Body of pancreas (tissue), 4 donors: Measurements from ENCODE around the gene ZBTB20. TPM values are rescaled to one million over a fixed set of nuclear protein-coding genes. Genes with fewer than 3 reads are reported as not detected.

Experiments used
- ATAC-seq: fragments of 150-250 bp; one replicate; pipeline ENCODE4 v1.9.1; 2016
- DNase-seq, 4 donors: peaks; one replicate each; pipeline ENCODE4 v3.0.0-alpha.2; 2019
- H3K27ac ChIP-seq, 4 donors: fragments of 200-600 bp; sonication (generic); 1 replicate in 3 of 4; 2 replicates in 1 of 4; pipeline versions ENCODE4 v1.5.1 to v1.6.1; 2016 to 2019; ENCODE audit warnings: mild to moderate bottlenecking in 1 of 4, mixed read lengths in 1 of 4, moderate library complexity in 1 of 4
- H3K27me3 ChIP-seq, 2 donors: fragments of 200-600 bp; sonication (generic); one replicate each; pipeline ENCODE4 v1.6.0; 2016; ENCODE audit warnings: mild to moderate bottlenecking in 1 of 2
- H3K36me3 ChIP-seq, 2 donors: fragments of 200-600 bp; sonication (generic); replicated peaks in 1 of 2; 2 replicates each; pipeline ENCODE4 v1.5.1; 2016; ENCODE audit warnings: low read depth in 2 of 2; ENCODE audit not compliant: insufficient read depth in 1 of 2
- H3K4me1 ChIP-seq: fragments of 200-600 bp; sonication (generic); one replicate; pipeline ENCODE4 v1.6.0; 2016
- H3K4me3 ChIP-seq, 2 donors: fragments of 200-600 bp; sonication (generic); 1 replicate in 1 of 2; 2 replicates in 1 of 2; pipeline ENCODE4 v1.5.1; 2016 to 2019
- H3K9me3 ChIP-seq, 3 donors: fragments of 200-600 bp; sonication (generic); 1 replicate in 2 of 3; 2 replicates in 1 of 3; pipeline ENCODE4 v1.5.1; 2016
- POLR2A ChIP-seq, 3 donors: fragments of 450-650 bp; IDR thresholded peaks; one replicate each; pipeline ENCODE4 v1.6.1; 2016; ENCODE audit warnings: antibody characterized with exemption in 3 of 3, mild to moderate bottlenecking in 2 of 3
- WGBS, 2 donors: methylation state at CpG; one replicate each; pipeline ENCODE4 v1.1.5; 2017; 5-methylcytosine and 5-hydroxymethylcytosine counted together
- intact Hi-C: fragments of 100-400 bp; cut with DNase I; formaldehyde crosslinking; loops from one replicate; pipeline ENCODE4 v1.15.1; 2023
- total RNA-seq, 2 donors: library from RNA; depleted of rRNA; stranded (reverse); fragments of >200 nt; gene quantifications; one replicate each; pipeline ENCODE4 v1.1.0, GENCODE V29; 2016
- TF ChIP-seq, protein P1 (sequence below), 7 experiments: fragments of 450-650 bp in 4 of 7; fragments of 200-600 bp in 3 of 7; sonication (generic) in 3 of 7; IDR thresholded peaks; one replicate each; pipeline ENCODE4 v1.5.1; 2016 to 2019; ENCODE audit warnings: antibody characterized with exemption in 7 of 7

The ZBTB20 gene
- total RNA-seq, 2 donors from 2014 or later: 48.3 to 77.1 TPM

DNA sequence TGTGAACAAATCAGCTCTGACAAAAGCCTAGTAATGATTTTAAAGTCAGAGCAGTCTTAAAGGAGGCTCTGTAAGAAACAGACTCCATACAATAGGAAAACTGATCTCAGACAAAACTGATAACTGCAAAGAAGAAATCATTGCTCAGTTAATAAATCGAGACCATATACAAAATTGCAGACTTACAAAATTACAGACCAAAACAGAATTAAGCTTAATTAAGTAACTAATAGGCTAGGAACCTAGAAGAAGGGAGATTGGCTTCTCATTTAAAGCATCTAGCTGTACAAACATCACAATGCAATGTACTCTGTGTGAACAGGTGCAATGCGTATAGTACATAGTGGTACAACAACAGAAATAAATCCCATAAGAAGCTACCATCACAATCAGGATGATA, 46.3 kb downstream of the ZBTB20 start:
- H3K27ac ChIP-seq: peak overlapping the region in 3 of 4 donors; percentile 71 to 77 (median 73)
- no peak overlapping the region for H3K4me3 ChIP-seq
- intact Hi-C loops: no loop called here
- 25 to 38% methylated on average over 2 of the region's 2 CpGs for WGBS, 2 donors
- H3K27me3 ChIP-seq: no peaks in the 10 kb centered on the region
- DNase-seq (no peak), ATAC-seq (no peak)
- H3K9me3 ChIP-seq: no peaks in the 10 kb centered on the region
- no peaks in the 10 kb centered on the region for H3K36me3 ChIP-seq
- H3K4me1 ChIP-seq: peaks cover 28% of the 10 kb centered on the region
- TF ChIP-seq POLR2A (IDR thresholded peaks at IDR 0.05): no peak
- TF ChIP-seq, protein P1, sequence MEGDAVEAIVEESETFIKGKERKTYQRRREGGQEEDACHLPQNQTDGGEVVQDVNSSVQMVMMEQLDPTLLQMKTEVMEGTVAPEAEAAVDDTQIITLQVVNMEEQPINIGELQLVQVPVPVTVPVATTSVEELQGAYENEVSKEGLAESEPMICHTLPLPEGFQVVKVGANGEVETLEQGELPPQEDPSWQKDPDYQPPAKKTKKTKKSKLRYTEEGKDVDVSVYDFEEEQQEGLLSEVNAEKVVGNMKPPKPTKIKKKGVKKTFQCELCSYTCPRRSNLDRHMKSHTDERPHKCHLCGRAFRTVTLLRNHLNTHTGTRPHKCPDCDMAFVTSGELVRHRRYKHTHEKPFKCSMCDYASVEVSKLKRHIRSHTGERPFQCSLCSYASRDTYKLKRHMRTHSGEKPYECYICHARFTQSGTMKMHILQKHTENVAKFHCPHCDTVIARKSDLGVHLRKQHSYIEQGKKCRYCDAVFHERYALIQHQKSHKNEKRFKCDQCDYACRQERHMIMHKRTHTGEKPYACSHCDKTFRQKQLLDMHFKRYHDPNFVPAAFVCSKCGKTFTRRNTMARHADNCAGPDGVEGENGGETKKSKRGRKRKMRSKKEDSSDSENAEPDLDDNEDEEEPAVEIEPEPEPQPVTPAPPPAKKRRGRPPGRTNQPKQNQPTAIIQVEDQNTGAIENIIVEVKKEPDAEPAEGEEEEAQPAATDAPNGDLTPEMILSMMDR (IDR thresholded peaks at IDR 0.05): no peak

DNA sequence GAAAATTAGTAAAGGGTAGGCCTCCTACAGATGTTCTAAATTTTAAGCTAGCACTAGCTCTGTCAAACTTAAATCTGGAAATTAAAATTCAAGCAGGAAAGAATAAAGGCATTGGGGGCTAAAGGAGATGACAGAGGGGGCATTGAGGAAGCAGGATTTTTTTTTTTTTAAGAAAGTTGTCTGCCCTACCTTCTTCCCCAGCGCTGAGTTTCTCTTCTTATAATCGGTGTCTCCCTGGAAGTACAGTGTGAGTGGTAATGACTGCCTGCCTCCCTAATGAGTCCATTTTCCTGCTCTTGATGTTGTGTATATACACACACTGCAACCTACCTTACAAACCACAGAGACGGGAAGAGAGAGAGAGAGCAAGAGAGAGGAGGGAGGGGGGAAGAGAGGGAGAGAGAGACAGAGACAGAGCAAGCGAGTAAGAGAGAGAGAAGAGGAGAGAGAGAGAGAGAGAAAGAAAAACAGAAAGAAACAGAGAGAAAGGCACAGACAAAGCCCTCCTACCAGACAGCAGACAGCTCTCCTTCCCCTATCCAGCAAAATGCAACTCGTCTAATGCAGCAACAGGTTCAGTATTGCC, 47.0 kb downstream of the ZBTB20 start:
- Histone ChIP-seq H3K9me3 (no peaks in the 10 kb centered on the region), H3K27me3 (no peaks in the 10 kb centered on the region), H3K27ac (peak overlapping the region; percentile 17 to 77 (median 72)), H3K36me3 (no peaks in the 10 kb centered on the region), H3K4me3 (peak overlapping the region in 1 of 2 donors; percentile 22), H3K4me1 (peaks cover 36% of the 10 kb centered on the region)
- DNase-seq (peak; percentile 9 to 36 (median 30)), ATAC-seq (peak; percentile 77)
- intact Hi-C loops: no loop called here
- TF ChIP-seq, protein P1 (IDR thresholded peaks at IDR 0.05): peak in 1 of 7 experiments; percentile 20
- peak in 2 of 3 donors; percentile 74 to 76 for TF ChIP-seq POLR2A (IDR thresholded peaks at IDR 0.05)
- WGBS, 2 donors: 0 to 1% methylated on average over 5 of the region's 5 CpGs

DNA sequence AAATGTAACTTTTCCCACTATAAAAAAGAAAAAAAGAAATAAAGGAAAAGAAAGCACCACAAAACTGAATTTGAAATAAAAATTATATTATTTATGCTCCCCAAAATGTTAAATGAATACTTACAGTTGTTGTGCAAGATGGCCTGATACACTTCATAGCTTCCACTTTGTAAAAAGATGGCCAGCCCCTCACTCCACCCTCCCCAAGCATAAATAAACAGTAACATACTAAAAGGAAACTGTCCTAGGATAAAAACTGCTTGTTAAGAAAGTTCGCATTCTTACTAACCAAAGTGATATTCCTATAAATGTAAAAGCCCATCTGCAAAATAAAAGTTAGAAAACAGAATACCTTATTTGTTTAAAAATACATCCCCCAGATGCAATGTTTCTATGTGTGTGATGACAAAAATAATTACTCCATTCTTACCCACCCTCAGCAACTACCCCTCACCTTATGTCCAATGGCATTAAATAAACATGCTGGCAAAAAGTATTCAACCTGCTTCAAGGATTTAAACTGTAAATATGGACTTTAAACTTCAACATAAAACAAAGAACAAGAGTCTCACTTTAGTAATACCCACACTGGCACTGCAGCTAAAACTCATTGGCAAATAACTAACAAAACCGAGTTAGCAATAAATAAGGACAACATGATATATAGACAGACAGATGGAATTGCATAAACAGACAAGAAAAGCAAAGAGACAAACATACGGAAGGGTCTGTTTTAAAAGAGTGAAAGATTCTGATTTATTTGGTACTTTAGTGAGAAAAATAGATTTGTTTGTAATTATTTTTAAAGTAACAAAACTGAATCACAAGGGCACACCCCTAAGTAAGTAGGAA, 47.7 kb downstream of the ZBTB20 start:
- Histone ChIP-seq H3K27ac (peak overlapping the region; percentile 18 to 77 (median 72)), H3K36me3 (no peaks in the 10 kb centered on the region), H3K9me3 (no peaks in the 10 kb centered on the region), H3K27me3 (no peaks in the 10 kb centered on the region), H3K4me3 (peak overlapping the region in 1 of 2 donors; percentile 22), H3K4me1 (peaks cover 39% of the 10 kb centered on the region)
- TF ChIP-seq, protein P1 (IDR thresholded peaks at IDR 0.05): no peak
- no peak for TF ChIP-seq POLR2A (IDR thresholded peaks at IDR 0.05)
- DNase-seq (peak in 1 of 4 donors; percentile 31), ATAC-seq (peak; percentile 46)
- intact Hi-C loops: no loop called here
- 4 to 6% methylated on average over 3 of the region's 3 CpGs for WGBS, 2 donors

DNA sequence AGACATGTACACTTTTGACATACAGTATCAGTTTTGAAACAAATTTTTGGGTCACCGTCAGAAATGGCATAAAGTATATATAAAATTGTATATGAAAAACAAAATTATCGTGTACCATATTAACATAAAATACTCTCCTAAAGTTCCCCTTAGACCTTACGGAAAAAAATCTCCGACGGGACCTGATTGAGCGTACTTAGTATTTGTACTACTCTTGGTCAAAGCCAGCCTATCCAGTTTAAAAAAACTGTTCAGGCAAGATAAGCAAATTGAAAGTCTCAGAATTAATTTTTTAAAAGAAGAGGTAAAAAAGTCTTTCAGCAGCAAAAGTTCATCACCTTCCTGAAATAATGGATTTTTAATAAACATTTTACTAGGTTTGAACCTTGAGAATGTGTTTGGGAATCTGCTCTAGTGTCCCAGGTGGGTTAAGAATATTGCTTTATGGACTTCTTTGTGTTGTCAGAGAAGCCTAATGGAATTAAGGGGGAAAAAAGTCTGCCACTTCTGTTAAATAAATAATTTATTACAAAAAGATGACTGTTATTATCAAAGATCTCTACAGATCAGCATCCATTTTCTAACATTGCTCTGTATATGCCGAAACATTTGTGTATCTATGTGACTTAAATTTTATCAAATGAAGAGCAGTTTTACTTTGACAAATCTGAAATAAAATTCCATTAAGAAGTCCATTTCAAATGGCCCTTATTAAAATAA, 48.6 kb downstream of the ZBTB20 start:
- ATAC-seq (peak; percentile 41), DNase-seq (no peak)
- no peak for TF ChIP-seq POLR2A (IDR thresholded peaks at IDR 0.05)
- TF ChIP-seq, protein P1 (IDR thresholded peaks at IDR 0.05): no peak
- peaks cover 44% of the 10 kb centered on the region for H3K4me1 ChIP-seq
- H3K27ac ChIP-seq: peak overlapping the region in 3 of 4 donors; percentile 71 to 77 (median 73)
- no peak overlapping the region for H3K4me3 ChIP-seq
- no peaks in the 10 kb centered on the region for H3K36me3 ChIP-seq
- 23 to 25% methylated on average over 7 of the region's 7 CpGs for WGBS, 2 donors
- H3K27me3 ChIP-seq: no peaks in the 10 kb centered on the region
- no peaks in the 10 kb centered on the region for H3K9me3 ChIP-seq
- intact Hi-C loops: no loop called here
